Astrocyte (in vitro differentiated cells and primary cell): ENCODE results near the gene PAM.

Experiments
- EZH2 ChIP-seq: IDR thresholded peaks from 2 replicates; pipeline ENCODE4 v1.6.1; 2012; ENCODE audit warnings: mild to moderate bottlenecking, low read length, inconsistent platforms; ENCODE audit not compliant: insufficient read depth
- TF ChIP-seq, protein P1 (sequence below): IDR thresholded peaks from 2 replicates; pipeline ENCODE4 v1.5.1; 2011; ENCODE audit warnings: low read depth, mild to moderate bottlenecking, inconsistent platforms, low read length, moderate library complexity; ENCODE audit not compliant: insufficient read depth

GRCh38 chr5:102902647-102903046, 147.5 kb downstream of the PAM start:
- TF ChIP-seq, protein P1, sequence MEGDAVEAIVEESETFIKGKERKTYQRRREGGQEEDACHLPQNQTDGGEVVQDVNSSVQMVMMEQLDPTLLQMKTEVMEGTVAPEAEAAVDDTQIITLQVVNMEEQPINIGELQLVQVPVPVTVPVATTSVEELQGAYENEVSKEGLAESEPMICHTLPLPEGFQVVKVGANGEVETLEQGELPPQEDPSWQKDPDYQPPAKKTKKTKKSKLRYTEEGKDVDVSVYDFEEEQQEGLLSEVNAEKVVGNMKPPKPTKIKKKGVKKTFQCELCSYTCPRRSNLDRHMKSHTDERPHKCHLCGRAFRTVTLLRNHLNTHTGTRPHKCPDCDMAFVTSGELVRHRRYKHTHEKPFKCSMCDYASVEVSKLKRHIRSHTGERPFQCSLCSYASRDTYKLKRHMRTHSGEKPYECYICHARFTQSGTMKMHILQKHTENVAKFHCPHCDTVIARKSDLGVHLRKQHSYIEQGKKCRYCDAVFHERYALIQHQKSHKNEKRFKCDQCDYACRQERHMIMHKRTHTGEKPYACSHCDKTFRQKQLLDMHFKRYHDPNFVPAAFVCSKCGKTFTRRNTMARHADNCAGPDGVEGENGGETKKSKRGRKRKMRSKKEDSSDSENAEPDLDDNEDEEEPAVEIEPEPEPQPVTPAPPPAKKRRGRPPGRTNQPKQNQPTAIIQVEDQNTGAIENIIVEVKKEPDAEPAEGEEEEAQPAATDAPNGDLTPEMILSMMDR: no peak
- TF ChIP-seq EZH2: no peak
